Measurements from ENCODE around the gene CNOT3. TPM values are rescaled to one million over a fixed set of nuclear protein-coding genes. Genes with fewer than 3 reads are reported as not detected.

Gene CNOT3
- total RNA-seq, 1 experiment from 2014 or later, result 91.2 TPM

DNA sequence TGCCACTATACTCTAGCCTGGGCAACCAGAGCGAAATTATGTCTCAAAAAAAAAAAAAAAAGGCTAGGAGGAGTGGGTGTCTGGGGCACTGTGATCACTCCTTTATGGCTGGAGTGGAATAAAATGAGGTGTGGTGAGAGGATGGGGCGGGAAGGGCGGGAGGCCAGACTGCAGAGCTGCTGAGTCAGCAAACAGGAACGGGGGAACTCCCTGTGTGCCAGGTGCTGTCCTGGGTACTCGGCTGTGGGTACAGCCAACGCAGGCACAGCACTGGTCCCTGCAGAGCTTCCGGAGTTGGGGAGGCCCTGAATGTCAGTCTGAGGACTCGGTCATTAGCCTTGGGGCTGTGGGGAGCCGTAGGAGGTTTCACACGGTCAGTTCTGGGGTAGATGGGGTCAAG is 16.3 kb upstream of the CNOT3 start:
- Histone ChIP-seq H3K14ac (ENCODE audit: insufficient read depth, low read length) (no peak overlapping the region), H2BK120ac (ENCODE audit: low read depth, low read length, poor library complexity, severe bottlenecking) (no peak overlapping the region), H2BK5ac (ENCODE audit: insufficient read length, low read length) (no peak overlapping the region), H3K79me1 (ENCODE audit: insufficient read depth, low read depth, low read length, poor library complexity, severe bottlenecking) (peaks cover 7% of the 10 kb centered on the region), H3K18ac (ENCODE audit: insufficient read length, low read depth, low read length) (no peak overlapping the region), H2AFZ (ENCODE audit: low read length) (no peak overlapping the region), H3K9me3 (ENCODE audit: control insufficient read depth, low read depth, low read length) (no peaks in the 10 kb centered on the region), H2AK5ac (ENCODE audit: insufficient read length, low read length) (no peak overlapping the region), H2BK20ac (ENCODE audit: low read depth, low read length, poor library complexity, severe bottlenecking) (no peak overlapping the region), H3T11ph (ENCODE audit: low read length) (no peak overlapping the region), H3K23me2 (ENCODE audit: insufficient read length, low read depth, low read length, poor library complexity, severe bottlenecking) (no peaks in the 10 kb centered on the region), H3K4me2 (ENCODE audit: insufficient read depth, insufficient read length, low read length) (no peak overlapping the region), H4K8ac (replicated peaks; ENCODE audit: insufficient read length, low read depth, low read length) (no peak overlapping the region), H3K4me1 (ENCODE audit: insufficient read depth, low read length) (no peaks in the 10 kb centered on the region; the same call in 1 of the 2 replicates), H4K5ac (ENCODE audit: insufficient read length, low read depth, low read length) (no peak overlapping the region), H3K4ac (ENCODE audit: low read depth, low read length) (no peak overlapping the region), H4K20me1 (ENCODE audit: control insufficient read depth, insufficient read depth, insufficient read length) (no peaks in the 10 kb centered on the region), H3K23ac (ENCODE audit: insufficient read length, low read depth, low read length) (no peak overlapping the region), H2BK12ac (ENCODE audit: insufficient read length, low read depth, low read length) (no peak overlapping the region), H4K91ac (ENCODE audit: insufficient read length, low read depth, low read length) (no peak overlapping the region), H2BK15ac (ENCODE audit: low read depth, low read length) (no peak overlapping the region), H3K27ac (ENCODE audit: insufficient read length, low read depth, low read length) (no peak overlapping the region), H3K56ac (ENCODE audit: insufficient read length, low read depth, low read length) (no peak overlapping the region), H3K27me3 (ENCODE audit: insufficient read depth, low read length) (no peaks in the 10 kb centered on the region), H3K9ac (ENCODE audit: extremely low read depth, insufficient read length, low read length) (no peak overlapping the region), H3K79me2 (ENCODE audit: insufficient read depth, low read length) (no peaks in the 10 kb centered on the region; the same call in 1 of the 2 replicates)
- H3K9me3 Mint-ChIP-seq, result no peaks in the 10 kb centered on the region
- peaks cover 3 to 4% of the 10 kb centered on the region in 2 experiments; a peak in 3 of 4 replicates for H3K4me1 Mint-ChIP-seq
- TF ChIP-seq, protein P1, sequence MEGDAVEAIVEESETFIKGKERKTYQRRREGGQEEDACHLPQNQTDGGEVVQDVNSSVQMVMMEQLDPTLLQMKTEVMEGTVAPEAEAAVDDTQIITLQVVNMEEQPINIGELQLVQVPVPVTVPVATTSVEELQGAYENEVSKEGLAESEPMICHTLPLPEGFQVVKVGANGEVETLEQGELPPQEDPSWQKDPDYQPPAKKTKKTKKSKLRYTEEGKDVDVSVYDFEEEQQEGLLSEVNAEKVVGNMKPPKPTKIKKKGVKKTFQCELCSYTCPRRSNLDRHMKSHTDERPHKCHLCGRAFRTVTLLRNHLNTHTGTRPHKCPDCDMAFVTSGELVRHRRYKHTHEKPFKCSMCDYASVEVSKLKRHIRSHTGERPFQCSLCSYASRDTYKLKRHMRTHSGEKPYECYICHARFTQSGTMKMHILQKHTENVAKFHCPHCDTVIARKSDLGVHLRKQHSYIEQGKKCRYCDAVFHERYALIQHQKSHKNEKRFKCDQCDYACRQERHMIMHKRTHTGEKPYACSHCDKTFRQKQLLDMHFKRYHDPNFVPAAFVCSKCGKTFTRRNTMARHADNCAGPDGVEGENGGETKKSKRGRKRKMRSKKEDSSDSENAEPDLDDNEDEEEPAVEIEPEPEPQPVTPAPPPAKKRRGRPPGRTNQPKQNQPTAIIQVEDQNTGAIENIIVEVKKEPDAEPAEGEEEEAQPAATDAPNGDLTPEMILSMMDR (conservative IDR thresholded peaks at IDR 0.05), result no peak
- no CpG with 5 or more reads among the region's 10 CpGs for WGBS (ENCODE audit: extremely low coverage, insufficient read length, low lambda C conversion rate)
- H3K27me3 Mint-ChIP-seq (ENCODE audit: low read depth), result no peaks in the 10 kb centered on the region
- no peak overlapping the region for H3K27ac Mint-ChIP-seq
- no peak overlapping the region for H3K4me3 Mint-ChIP-seq
- peaks cover 33 to 73% (median 68%) of the 10 kb centered on the region in 3 experiments for H3K36me3 Mint-ChIP-seq (ENCODE audit: insufficient read depth in 1 of 3, low read depth in 3 of 3)
- no peak for DNase-seq

All from H9 (cell line).